IPS-11a (cell line): ENCODE measurements around the gene ZFHX3.
"Not testable (repeated sequence)": the region's sequence is repeated elsewhere in the genome, so short reads cannot be mapped to it uniquely, and the experiment has no call there.

ENCODE experiments used
- H3K4me3 ChIP-seq: one replicate; pipeline ENCODE4 v1.5.1; 2013; ENCODE audit warnings: low read depth, low read length, control low read depth

Gene ZFHX3, protein sequence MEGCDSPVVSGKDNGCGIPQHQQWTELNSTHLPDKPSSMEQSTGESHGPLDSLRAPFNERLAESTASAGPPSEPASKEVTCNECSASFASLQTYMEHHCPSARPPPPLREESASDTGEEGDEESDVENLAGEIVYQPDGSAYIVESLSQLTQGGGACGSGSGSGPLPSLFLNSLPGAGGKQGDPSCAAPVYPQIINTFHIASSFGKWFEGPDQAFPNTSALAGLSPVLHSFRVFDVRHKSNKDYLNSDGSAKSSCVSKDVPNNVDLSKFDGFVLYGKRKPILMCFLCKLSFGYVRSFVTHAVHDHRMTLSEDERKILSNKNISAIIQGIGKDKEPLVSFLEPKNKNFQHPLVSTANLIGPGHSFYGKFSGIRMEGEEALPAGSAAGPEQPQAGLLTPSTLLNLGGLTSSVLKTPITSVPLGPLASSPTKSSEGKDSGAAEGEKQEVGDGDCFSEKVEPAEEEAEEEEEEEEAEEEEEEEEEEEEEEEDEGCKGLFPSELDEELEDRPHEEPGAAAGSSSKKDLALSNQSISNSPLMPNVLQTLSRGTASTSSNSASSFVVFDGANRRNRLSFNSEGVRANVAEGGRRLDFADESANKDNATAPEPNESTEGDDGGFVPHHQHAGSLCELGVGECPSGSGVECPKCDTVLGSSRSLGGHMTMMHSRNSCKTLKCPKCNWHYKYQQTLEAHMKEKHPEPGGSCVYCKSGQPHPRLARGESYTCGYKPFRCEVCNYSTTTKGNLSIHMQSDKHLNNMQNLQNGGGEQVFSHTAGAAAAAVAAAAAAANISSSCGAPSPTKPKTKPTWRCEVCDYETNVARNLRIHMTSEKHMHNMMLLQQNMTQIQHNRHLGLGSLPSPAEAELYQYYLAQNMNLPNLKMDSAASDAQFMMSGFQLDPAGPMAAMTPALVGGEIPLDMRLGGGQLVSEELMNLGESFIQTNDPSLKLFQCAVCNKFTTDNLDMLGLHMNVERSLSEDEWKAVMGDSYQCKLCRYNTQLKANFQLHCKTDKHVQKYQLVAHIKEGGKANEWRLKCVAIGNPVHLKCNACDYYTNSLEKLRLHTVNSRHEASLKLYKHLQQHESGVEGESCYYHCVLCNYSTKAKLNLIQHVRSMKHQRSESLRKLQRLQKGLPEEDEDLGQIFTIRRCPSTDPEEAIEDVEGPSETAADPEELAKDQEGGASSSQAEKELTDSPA (N-terminal part only)

DNA sequence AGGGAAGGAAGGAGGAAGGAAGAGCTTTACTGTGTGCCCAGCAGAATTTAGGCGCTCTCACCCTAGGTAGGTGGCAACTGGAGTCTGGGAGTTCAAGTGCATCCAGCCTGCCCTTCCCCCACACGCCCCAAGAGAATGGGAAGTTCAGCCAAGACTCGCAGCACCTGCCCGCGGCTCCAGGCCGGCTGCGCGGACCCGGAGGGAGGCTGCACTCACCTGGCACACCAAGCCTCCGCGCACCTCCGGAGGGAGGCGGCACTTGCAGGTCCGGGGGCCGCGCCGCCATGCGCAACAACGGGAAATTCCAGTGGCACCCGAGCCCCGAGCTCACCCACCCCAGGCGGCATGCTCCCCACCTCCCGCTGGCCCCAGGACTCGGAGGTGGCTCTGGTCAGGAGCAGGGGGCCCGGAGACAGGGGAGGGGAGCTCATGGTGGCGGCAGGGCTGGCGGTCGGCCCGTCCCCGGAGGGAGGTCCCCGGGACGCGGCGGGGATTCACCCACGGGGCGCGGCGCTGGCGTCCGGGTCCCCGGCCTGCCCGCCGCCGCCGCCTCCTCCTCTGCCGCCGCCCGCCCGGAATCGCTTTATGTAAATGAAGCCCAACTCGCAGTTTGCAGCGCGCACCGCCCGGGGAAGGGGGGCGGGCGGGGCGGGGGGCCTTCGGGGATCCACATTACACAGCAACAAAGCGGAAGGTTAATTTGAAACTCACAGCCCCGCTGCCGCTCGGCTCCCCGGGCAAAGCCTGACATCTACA is at the start of gene ZFHX3:
ZFHX3 (minus strand) TSS at position 593 of the 756 bp plus-strand sequence. CDS start 87,983 bp downstream, outside the sequence.
- peak within 1 kb of the TSS; percentile 45 for H3K4me3 ChIP-seq

DNA sequence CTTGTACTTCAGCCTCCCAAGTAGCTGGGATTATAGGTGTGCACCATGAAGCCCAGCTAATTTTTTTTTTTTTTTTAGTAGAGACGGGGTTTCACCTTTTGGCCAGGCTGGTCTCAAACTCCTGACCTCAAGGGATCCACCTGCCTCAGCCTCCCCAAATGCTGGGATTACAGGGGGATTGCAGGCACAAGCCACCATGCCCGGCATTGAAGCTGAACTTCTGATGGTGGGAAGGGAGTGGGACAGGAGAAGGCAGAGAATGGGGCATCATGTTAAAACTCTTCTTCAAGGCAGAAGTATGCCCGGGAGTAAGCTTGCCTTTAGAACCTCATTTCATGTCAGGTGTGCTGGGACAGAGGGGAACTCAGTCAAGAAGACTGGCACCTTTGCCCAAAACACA is 48.6 kb upstream of the ZFHX3 start:
- no peak overlapping the region for H3K4me3 ChIP-seq

DNA sequence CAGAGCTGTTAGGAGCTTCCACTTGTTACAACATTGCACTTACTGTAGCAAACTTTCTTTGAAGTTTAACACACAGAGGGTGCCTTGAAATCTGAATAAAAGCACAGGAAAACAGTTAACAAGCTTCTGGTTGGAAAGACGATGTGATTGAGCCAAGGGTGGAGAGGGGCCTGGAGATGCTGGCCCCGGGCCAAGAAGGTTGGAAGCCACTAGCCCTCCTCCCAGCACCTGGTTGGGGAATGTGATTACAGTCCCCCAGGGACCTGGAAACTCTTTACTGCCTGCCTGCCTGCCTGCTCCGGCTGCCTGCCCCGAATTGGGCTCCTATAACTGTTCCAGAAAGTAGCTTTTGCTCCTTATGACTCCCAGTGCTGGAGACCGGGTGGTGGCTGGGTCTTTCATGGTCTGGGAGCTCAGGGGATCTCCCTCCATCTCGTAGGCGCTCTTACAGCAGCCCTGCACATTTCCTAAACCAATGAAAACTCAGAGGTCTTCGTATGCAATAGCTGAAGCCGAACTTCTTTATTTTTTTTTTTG is 48.0 kb upstream of the ZFHX3 start:
- no peak overlapping the region for H3K4me3 ChIP-seq

DNA sequence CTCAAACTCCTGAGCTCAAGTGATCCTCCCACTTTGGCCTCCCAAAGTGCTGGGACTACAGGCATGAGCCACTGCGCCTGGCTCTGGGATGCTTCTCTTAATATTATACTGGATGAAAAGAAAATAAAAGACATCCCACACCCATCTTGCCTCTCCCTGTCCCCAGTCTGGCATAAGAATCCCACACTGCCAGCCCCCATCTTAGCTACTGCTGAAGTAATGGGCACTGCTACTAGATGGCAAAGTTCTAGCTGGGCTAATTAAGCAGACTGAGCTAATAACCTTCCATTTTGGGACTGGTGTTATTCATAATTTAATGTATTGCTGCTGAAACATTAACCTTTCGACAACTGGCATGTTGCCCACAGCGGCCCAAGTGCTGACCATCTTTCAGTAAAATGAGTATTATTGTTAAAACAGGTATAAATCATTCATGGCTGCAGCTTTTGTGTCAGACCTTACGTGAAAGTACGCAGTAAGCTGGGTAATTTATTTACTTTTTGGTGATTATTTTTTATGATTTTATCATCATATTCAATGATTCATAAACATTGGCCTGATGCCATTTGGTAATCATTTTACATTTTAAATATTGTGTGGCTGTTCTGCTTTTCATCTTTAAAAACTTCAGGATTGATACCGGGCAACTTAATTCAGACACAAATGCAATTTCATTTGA is 47.4 kb upstream of the ZFHX3 start:
- no peak overlapping the region for H3K4me3 ChIP-seq

DNA sequence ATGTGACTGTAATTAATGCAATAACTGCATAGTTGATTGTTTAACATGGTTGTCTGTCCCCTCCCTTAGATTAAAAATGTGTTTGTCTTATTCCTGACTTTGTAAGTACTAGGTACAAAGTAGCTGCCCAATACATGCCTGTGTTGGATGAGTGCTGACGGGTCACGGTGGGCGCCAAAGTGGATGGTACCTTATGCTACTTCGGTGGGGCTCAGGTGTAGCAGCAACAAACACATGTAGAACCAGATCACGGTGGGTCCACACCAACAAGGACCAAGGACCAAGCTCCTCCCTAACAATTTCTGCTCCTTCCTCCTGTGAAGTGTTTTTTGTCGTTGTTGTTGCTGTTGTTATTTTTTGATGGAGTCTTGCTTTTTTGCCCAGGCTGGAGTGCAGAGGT is 46.4 kb upstream of the ZFHX3 start:
- H3K4me3 ChIP-seq = no peak overlapping the region

DNA sequence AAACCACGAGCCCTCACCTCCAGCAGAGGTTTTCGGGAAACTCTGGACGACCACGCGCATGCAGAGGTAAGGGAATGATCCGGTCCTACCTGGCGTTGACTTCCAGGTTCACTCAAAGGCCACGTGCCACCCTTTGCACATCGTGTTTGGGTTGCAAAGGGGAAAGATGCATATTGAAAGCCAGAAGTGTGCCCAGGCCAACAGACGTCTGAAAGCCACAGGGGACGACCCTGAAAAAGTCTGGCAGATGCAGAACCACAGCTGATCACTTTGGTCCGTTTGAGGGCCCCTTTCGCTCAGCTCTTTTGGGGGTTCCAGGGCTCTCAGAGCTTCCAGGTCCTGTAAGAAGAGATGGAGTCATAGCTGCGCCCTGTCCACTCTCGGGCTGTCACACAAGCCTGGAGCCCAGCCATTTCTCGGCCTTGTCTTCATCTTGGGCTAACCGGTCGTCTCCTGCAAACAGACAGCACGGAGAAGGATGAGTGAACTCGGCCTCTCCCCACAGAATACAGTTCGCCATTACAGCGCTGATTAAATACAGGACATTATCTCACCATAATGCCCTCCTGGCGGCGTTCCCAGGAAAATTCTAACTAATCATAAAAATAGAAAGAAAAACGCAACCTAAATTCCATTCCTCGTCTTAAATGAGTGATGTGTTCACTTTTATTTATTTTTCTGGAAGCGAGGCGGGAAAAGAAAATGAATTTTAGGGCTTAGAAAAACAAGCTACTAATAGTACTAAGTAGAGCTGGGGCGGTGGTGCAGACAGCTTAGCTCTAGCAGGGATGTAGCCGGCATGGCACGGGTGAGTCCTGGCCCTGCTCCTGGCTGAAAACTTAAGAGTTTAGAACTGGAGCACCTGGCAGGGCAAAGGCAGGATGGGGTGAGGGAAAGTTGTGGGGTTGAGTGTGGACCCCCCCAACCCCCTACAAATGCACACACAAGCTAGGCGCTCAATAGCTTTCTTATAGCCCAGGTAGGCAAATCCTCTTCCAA is 45.5 kb upstream of the ZFHX3 start:
- no peak overlapping the region for H3K4me3 ChIP-seq

DNA sequence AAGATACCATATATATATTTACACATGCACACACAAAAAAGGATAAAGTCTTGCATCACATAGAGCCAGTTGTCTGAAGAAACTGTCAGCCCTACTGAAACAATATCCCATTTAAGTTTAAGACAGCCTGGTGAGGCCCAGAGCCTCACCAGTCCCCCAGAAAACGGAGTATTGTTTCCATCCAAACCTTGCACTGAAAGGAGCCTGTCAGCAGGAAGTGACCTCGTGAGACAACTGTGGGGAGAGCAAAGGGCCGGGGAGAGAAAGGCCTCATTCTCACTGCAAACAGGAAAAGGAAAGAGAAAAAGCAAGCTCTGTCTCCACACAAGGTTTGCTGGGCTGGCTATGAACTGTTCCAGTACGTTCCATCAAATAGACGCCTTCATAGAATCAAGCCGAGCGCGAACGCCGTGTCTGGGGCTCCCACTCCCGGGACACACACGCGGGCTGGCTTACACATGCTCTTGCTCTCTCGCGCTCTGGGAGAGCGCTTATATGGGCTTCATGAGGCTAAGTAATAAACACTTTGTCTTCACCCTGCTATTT is 44.4 kb upstream of the ZFHX3 start:
- H3K4me3 ChIP-seq = no peak overlapping the region

DNA sequence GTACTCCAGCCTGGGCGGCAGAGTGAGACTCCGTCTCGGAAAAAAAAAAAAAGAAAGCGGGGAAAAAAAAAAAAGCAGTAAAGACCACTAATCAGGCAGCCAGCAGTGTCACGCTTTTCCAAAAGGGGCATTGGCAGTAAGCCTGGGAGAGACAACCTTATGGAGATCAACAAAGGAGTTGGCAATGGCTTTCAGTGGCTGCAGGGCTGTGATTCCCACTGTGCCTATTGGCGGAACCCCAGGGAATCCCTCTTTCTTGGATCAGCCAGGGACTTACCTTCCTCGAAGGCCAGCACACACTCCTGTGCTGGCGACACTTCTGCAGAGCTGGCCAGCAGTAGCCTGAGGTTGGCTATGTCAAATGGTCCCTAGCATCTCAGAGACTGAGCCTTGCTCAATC is 43.2 kb upstream of the ZFHX3 start:
- H3K4me3 ChIP-seq = no peak overlapping the region

DNA sequence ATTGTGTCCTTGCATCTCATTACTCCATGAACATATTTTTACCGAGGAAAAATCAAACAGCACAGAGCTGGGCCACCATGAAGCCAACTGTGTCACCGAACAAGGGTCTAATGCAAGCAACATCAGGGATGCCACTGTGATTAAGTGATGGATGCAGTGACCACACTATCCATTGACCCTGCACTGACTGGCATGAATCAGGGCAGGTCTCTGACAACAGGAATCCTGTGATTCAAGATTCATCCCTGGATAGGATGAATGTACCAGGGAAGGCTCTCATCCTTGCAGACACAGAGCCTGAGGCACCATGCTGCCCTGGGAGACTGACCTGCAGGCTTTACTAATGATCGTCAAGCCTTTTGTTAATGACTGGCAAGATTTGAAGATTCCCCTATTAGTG is 41.5 kb upstream of the ZFHX3 start:
- no peak overlapping the region for H3K4me3 ChIP-seq

DNA sequence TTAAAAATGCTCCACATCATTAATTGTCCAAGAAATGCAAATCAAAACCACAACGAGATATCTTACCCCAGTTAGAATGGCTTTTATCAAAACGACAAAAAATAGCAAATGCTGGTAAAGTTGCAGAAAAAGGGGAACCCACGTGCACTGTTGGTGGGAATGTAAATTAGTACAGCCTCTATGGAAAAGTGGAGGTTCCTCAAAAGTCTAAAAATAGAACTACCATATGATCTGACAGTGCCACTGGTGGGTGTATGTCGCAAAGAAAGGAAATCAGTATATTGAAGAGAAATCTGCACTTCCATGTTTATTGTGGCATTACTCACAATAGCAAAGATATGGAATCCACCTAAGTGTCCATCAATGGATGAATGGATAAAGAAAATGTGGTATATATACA is 38.2 kb upstream of the ZFHX3 start:
- no peak overlapping the region for H3K4me3 ChIP-seq

DNA sequence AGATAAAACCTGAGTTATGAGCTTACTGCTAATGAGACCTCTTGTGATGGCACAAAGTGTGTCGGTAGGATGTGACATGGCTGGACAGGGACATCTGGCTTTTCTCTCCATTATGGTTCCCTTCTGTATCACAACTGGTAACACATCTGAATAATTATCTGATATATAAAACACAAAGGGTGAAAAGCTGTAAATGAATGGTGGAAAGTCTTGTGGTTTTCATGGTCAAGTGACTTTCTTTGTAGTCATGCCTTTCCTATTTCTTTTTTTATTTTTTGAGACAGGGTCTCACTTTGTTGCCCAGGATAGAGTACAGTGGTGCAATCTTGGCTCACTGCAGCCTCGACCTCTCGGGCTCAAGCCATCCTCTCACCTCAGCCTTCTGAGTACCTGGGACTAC is 35.3 kb upstream of the ZFHX3 start:
- no peak overlapping the region for H3K4me3 ChIP-seq

DNA sequence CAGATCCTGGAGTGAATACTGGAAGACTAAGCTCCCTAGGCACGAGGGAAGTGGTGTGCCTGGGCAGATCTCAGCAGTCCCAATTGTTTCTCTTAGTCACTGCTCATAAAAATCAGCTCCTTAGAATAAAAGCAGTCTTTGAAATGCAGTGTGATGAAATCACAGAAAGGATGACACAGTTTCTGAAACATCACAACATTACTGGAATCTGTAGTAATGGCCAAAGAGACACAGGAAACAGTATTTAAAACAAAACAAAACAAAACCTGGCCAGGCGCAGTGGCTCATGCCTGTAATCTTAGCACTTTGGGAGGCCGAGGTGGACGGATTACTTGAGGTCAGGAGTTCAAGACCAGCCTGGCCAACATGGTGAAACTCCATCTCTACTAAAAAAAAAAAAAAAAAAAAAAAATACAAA is 34.7 kb upstream of the ZFHX3 start:
- not testable (repeated sequence) for H3K4me3 ChIP-seq

DNA sequence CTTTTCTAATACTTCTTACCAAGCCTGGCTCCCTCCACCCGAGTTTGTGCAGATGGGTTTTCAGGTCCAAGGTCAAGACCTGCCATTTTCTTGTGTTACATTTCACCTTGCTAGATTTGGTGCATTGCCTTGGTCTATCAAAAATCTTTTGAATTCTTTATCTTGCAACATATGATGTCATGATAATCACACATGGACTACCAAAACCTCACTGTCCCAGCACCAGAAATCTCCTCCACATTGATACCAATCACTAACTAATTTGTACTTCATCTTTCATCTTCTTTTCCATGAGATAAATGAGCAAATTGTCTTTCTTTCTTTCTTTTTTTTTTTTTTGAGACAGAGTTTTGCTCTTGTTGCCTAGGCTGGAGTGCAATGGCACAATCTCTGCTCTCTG is 33.0 kb upstream of the ZFHX3 start:
- H3K4me3 ChIP-seq = no peak overlapping the region

DNA sequence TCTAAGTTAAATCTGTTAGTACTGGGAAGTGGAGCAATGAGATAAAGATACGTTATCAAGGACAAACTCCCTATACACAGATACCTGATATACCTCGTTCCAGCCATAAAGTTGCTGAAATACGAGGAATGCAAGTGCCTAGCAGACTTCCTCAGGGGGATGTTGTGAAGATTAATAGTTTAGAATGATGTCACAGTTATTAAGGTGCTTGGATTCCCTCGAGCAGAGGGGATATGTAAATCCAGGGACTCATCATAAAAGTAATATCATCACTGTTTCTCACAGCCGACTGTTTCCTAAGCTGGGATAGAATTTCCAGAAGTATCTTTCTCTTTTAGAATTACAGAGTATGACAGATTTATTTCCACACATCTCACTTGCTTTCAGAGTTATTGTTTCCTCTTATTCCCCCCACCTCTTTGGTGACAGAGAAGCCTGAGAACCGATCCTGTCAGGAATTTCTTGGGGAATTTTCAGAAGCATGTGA is 28.4 kb upstream of the ZFHX3 start:
- no peak overlapping the region for H3K4me3 ChIP-seq

DNA sequence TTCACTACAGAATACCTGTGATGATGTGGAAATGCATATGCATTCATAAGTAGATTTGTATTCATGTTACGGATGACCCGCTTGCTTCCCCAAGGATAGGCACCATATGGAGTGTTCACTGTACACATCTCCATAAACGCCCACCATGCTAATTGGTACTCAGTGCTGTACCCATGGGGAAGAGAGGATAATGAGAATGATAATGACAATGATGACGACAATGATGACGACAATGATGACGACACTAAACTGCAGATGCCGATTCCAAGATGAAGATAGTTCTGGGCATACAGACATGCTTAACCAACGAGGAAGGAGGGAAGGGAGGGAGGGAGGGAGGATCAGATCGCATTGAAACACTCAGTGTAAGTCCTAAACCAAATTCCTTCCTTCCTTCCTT is 26.5 kb upstream of the ZFHX3 start:
- H3K4me3 ChIP-seq = no peak overlapping the region

DNA sequence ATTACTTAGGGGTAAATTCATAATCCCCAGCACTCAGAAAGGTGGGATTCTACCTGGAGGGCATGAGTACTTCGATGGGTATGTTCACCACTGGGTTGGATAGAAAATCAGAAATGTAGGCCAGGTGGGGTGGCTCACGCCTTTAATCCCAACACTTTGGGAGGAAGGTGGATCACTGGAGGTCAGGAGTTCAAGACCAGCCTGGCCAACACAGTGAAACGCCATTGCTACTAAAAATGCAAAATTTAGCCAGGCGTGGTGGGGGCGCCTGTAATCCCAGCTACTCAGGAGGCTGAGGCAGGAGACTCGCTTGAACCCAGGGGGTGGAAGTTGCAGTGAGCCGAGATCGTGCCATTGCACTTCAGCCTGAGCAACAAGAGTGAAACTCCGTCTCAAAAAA is 24.1 kb upstream of the ZFHX3 start:
- H3K4me3 ChIP-seq = not testable (repeated sequence)

DNA sequence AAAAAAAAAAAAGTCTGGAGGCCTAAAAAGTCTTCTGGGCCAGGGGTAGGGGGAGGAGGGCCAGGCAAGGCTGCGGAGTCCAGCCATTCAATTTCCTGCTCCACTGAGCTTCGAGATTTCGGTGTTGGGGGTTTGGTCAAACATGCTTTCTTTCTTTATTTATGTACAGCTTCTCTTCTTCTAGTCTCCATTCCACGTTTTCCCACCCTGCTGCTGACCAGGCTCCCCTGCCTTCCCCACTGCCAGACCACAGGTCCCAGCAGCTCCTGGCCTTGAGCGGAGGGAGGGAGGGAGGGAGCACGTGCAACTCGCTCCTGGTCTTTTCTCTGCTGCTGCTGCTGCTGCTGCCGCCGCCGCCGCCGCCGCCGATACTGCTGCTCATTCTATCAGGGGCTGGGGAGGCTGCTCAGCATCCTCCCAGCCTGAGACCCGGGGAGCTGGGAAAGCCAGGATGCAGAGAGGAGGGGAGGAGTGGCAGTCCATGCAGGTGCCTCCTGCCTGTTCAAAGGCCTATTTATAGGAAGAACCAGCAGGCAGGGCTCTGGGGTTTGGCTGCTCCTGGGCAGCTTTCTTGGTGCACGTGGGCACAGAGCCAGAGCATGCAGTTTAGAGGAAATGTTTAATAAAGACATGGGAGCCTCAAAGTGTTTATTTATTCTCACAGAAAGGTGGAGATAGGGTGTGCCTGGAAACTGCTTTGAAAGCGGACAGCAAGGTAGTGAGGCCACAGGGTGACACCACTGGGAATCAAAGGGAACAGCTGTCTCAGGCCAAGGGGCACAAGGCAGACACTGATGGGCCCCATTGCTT is 23.4 kb upstream of the ZFHX3 start:
- peak overlapping the region; percentile 20 for H3K4me3 ChIP-seq
